Measurements from ENCODE around the gene NOX3.

The NOX3 gene

GRCh38 chr6:155404937-155405336, 50.7 kb downstream of the NOX3 start:
- Histone ChIP-seq H3K27ac (ENCODE audit: low read depth, low read length) (no peak overlapping the region), H3K4me1 (ENCODE audit: control insufficient read depth in 1 of 2, insufficient read depth in 2 of 2, low read length in 2 of 2) (no peaks in the 10 kb centered on the region), H3K27me3 (ENCODE audit: control insufficient read depth in 1 of 2, insufficient read depth in 2 of 2, low read length in 2 of 2) (no peaks in the 10 kb centered on the region), H3K36me3 (ENCODE audit: control insufficient read depth in 1 of 2, insufficient read depth in 2 of 2, low read length in 2 of 2) (no peaks in the 10 kb centered on the region), H3K9ac (ENCODE audit: low read depth in 1 of 2, low read length in 2 of 2) (no peak overlapping the region), H3K9me3 (ENCODE audit: control insufficient read depth in 1 of 2, low read length in 2 of 2) (no peaks in the 10 kb centered on the region), H3K4me3 (ENCODE audit: low read depth in 1 of 2, low read length in 2 of 2) (no peak overlapping the region)

GRCh38 chr6:155402656-155403304, 52.9 kb downstream of the NOX3 start:
- no peaks in the 10 kb centered on the region for H3K36me3 ChIP-seq (ENCODE audit: control insufficient read depth in 1 of 2, insufficient read depth in 2 of 2, low read length in 2 of 2)

GRCh38 chr6:155400654-155400965, 55.0 kb downstream of the NOX3 start:
- no peaks in the 10 kb centered on the region for H3K36me3 ChIP-seq (ENCODE audit: control insufficient read depth in 1 of 2, insufficient read depth in 2 of 2, low read length in 2 of 2)
- no peak overlapping the region for H3K9ac ChIP-seq (ENCODE audit: low read depth in 1 of 2, low read length in 2 of 2)
- H3K27ac ChIP-seq (ENCODE audit: low read depth, low read length), result no peak overlapping the region
- no peak overlapping the region for H3K4me3 ChIP-seq (ENCODE audit: low read depth in 1 of 2, low read length in 2 of 2)
- no peaks in the 10 kb centered on the region for H3K4me1 ChIP-seq (ENCODE audit: control insufficient read depth in 1 of 2, insufficient read depth in 2 of 2, low read length in 2 of 2)
- no peaks in the 10 kb centered on the region for H3K27me3 ChIP-seq (ENCODE audit: control insufficient read depth in 1 of 2, insufficient read depth in 2 of 2, low read length in 2 of 2)
- no peaks in the 10 kb centered on the region for H3K9me3 ChIP-seq (ENCODE audit: control insufficient read depth in 1 of 2, low read length in 2 of 2)

More at GRCh38 chr6:155402656-155403304, 52.9 kb downstream of the NOX3 start:
- no peak overlapping the region for H3K9ac ChIP-seq (ENCODE audit: low read depth in 1 of 2, low read length in 2 of 2)
- no peaks in the 10 kb centered on the region for H3K4me1 ChIP-seq (ENCODE audit: control insufficient read depth in 1 of 2, insufficient read depth in 2 of 2, low read length in 2 of 2)
- H3K4me3 ChIP-seq (ENCODE audit: low read depth in 1 of 2, low read length in 2 of 2), result no peak overlapping the region
- H3K9me3 ChIP-seq (ENCODE audit: control insufficient read depth in 1 of 2, low read length in 2 of 2), result no peaks in the 10 kb centered on the region
- H3K27me3 ChIP-seq (ENCODE audit: control insufficient read depth in 1 of 2, insufficient read depth in 2 of 2, low read length in 2 of 2), result no peaks in the 10 kb centered on the region
- H3K27ac ChIP-seq (ENCODE audit: low read depth, low read length), result no peak overlapping the region

- no peak overlapping the region for H3K4me3 ChIP-seq (ENCODE audit: low read depth in 1 of 2, low read length in 2 of 2)
- no peaks in the 10 kb centered on the region for H3K9me3 ChIP-seq (ENCODE audit: control insufficient read depth in 1 of 2, low read length in 2 of 2)
- H3K4me1 ChIP-seq (ENCODE audit: control insufficient read depth in 1 of 2, insufficient read depth in 2 of 2, low read length in 2 of 2), result no peaks in the 10 kb centered on the region
- H3K27me3 ChIP-seq (ENCODE audit: control insufficient read depth in 1 of 2, insufficient read depth in 2 of 2, low read length in 2 of 2), result no peaks in the 10 kb centered on the region
- no peak overlapping the region for H3K27ac ChIP-seq (ENCODE audit: low read depth, low read length)
- no peaks in the 10 kb centered on the region for H3K36me3 ChIP-seq (ENCODE audit: control insufficient read depth in 1 of 2, insufficient read depth in 2 of 2, low read length in 2 of 2)
- no peak overlapping the region for H3K9ac ChIP-seq (ENCODE audit: low read depth in 1 of 2, low read length in 2 of 2)
Measured at GRCh38 chr6:155399745-155400653, 55.6 kb downstream of the NOX3 start.

- Histone ChIP-seq H3K9me3 (ENCODE audit: control insufficient read depth in 1 of 2, low read length in 2 of 2) (no peaks in the 10 kb centered on the region), H3K4me3 (ENCODE audit: low read depth in 1 of 2, low read length in 2 of 2) (no peak overlapping the region), H3K36me3 (ENCODE audit: control insufficient read depth in 1 of 2, insufficient read depth in 2 of 2, low read length in 2 of 2) (no peaks in the 10 kb centered on the region), H3K27ac (ENCODE audit: low read depth, low read length) (no peak overlapping the region), H3K4me1 (ENCODE audit: control insufficient read depth in 1 of 2, insufficient read depth in 2 of 2, low read length in 2 of 2) (no peaks in the 10 kb centered on the region), H3K27me3 (ENCODE audit: control insufficient read depth in 1 of 2, insufficient read depth in 2 of 2, low read length in 2 of 2) (no peaks in the 10 kb centered on the region), H3K9ac (ENCODE audit: low read depth in 1 of 2, low read length in 2 of 2) (no peak overlapping the region)
Measured at GRCh38 chr6:155399062-155399744, 56.4 kb downstream of the NOX3 start.

GRCh38 chr6:155398701-155399061, 57.0 kb downstream of the NOX3 start:
- H3K4me1 ChIP-seq (ENCODE audit: control insufficient read depth in 1 of 2, insufficient read depth in 2 of 2, low read length in 2 of 2), result no peaks in the 10 kb centered on the region
- no peak overlapping the region for H3K4me3 ChIP-seq (ENCODE audit: low read depth in 1 of 2, low read length in 2 of 2)
- H3K27me3 ChIP-seq (ENCODE audit: control insufficient read depth in 1 of 2, insufficient read depth in 2 of 2, low read length in 2 of 2), result no peaks in the 10 kb centered on the region
- H3K36me3 ChIP-seq (ENCODE audit: control insufficient read depth in 1 of 2, insufficient read depth in 2 of 2, low read length in 2 of 2), result no peaks in the 10 kb centered on the region
- no peak overlapping the region for H3K27ac ChIP-seq (ENCODE audit: low read depth, low read length)
- H3K9me3 ChIP-seq (ENCODE audit: control insufficient read depth in 1 of 2, low read length in 2 of 2), result no peaks in the 10 kb centered on the region
- no peak overlapping the region for H3K9ac ChIP-seq (ENCODE audit: low read depth in 1 of 2, low read length in 2 of 2)

GRCh38 chr6:155398221-155398620, 57.4 kb downstream of the NOX3 start:
- Histone ChIP-seq H3K9me3 (ENCODE audit: control insufficient read depth in 1 of 2, low read length in 2 of 2) (no peaks in the 10 kb centered on the region), H3K36me3 (ENCODE audit: control insufficient read depth in 1 of 2, insufficient read depth in 2 of 2, low read length in 2 of 2) (no peaks in the 10 kb centered on the region), H3K27ac (ENCODE audit: low read depth, low read length) (no peak overlapping the region), H3K9ac (ENCODE audit: low read depth in 1 of 2, low read length in 2 of 2) (no peak overlapping the region), H3K4me3 (ENCODE audit: low read depth in 1 of 2, low read length in 2 of 2) (no peak overlapping the region), H3K27me3 (ENCODE audit: control insufficient read depth in 1 of 2, insufficient read depth in 2 of 2, low read length in 2 of 2) (no peaks in the 10 kb centered on the region), H3K4me1 (ENCODE audit: control insufficient read depth in 1 of 2, insufficient read depth in 2 of 2, low read length in 2 of 2) (no peaks in the 10 kb centered on the region)

GRCh38 chr6:155397172-155397705, 58.4 kb downstream of the NOX3 start:
- Histone ChIP-seq H3K36me3 (ENCODE audit: control insufficient read depth in 1 of 2, insufficient read depth in 2 of 2, low read length in 2 of 2) (no peaks in the 10 kb centered on the region), H3K9ac (ENCODE audit: low read depth in 1 of 2, low read length in 2 of 2) (no peak overlapping the region), H3K27me3 (ENCODE audit: control insufficient read depth in 1 of 2, insufficient read depth in 2 of 2, low read length in 2 of 2) (no peaks in the 10 kb centered on the region), H3K27ac (ENCODE audit: low read depth, low read length) (no peak overlapping the region), H3K9me3 (ENCODE audit: control insufficient read depth in 1 of 2, low read length in 2 of 2) (no peaks in the 10 kb centered on the region), H3K4me3 (ENCODE audit: low read depth in 1 of 2, low read length in 2 of 2) (no peak overlapping the region), H3K4me1 (ENCODE audit: control insufficient read depth in 1 of 2, insufficient read depth in 2 of 2, low read length in 2 of 2) (no peaks in the 10 kb centered on the region)

GRCh38 chr6:155396605-155397004, 59.0 kb downstream of the NOX3 start:
- H3K9ac ChIP-seq (ENCODE audit: low read depth in 1 of 2, low read length in 2 of 2), result no peak overlapping the region
- H3K27ac ChIP-seq (ENCODE audit: low read depth, low read length), result no peak overlapping the region
- no peak overlapping the region for H3K4me3 ChIP-seq (ENCODE audit: low read depth in 1 of 2, low read length in 2 of 2)
- no peaks in the 10 kb centered on the region for H3K9me3 ChIP-seq (ENCODE audit: control insufficient read depth in 1 of 2, low read length in 2 of 2)
- no peaks in the 10 kb centered on the region for H3K36me3 ChIP-seq (ENCODE audit: control insufficient read depth in 1 of 2, insufficient read depth in 2 of 2, low read length in 2 of 2)
- no peaks in the 10 kb centered on the region for H3K4me1 ChIP-seq (ENCODE audit: control insufficient read depth in 1 of 2, insufficient read depth in 2 of 2, low read length in 2 of 2)
- no peaks in the 10 kb centered on the region for H3K27me3 ChIP-seq (ENCODE audit: control insufficient read depth in 1 of 2, insufficient read depth in 2 of 2, low read length in 2 of 2)

- H3K27ac ChIP-seq (ENCODE audit: low read depth, low read length), result no peak overlapping the region
- H3K9me3 ChIP-seq (ENCODE audit: control insufficient read depth in 1 of 2, low read length in 2 of 2), result no peaks in the 10 kb centered on the region
- H3K4me3 ChIP-seq (ENCODE audit: low read depth in 1 of 2, low read length in 2 of 2), result no peak overlapping the region
- no peaks in the 10 kb centered on the region for H3K27me3 ChIP-seq (ENCODE audit: control insufficient read depth in 1 of 2, insufficient read depth in 2 of 2, low read length in 2 of 2)
- no peaks in the 10 kb centered on the region for H3K36me3 ChIP-seq (ENCODE audit: control insufficient read depth in 1 of 2, insufficient read depth in 2 of 2, low read length in 2 of 2)
- no peaks in the 10 kb centered on the region for H3K4me1 ChIP-seq (ENCODE audit: control insufficient read depth in 1 of 2, insufficient read depth in 2 of 2, low read length in 2 of 2)
- no peak overlapping the region for H3K9ac ChIP-seq (ENCODE audit: low read depth in 1 of 2, low read length in 2 of 2)
Measured at GRCh38 chr6:155395339-155395738, 60.3 kb downstream of the NOX3 start.

Data from duodenal mucosa (tissue), 2 donors.